ENCODE measurements around the gene TMEFF2.
"Not testable (repeated sequence)": the region's sequence is repeated elsewhere in the genome, so short reads cannot be mapped to it uniquely, and the experiment has no call there.

The TMEFF2 gene

DNA sequence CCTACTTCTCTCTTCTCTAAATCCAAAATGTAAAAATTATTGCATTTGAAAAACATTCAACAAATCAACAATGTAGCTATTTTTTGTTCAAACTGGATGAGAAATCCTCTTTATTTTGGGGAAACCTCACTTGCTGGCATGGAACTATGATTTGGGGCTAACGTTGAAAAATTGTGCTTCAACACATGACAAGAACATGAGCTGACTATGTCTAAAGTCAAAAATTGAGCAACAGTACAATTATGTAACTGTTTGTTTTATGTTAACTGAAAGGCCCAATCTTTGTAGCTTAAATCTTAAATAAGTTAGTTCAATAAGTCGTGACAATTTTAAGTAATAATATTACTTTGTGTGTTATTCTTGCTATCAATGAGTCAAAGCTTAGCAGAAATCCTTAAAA, 67.3 kb downstream of the TMEFF2 start:
- DNase-seq: peak in 2 of 4 experiments; percentile 36 to 51

DNA sequence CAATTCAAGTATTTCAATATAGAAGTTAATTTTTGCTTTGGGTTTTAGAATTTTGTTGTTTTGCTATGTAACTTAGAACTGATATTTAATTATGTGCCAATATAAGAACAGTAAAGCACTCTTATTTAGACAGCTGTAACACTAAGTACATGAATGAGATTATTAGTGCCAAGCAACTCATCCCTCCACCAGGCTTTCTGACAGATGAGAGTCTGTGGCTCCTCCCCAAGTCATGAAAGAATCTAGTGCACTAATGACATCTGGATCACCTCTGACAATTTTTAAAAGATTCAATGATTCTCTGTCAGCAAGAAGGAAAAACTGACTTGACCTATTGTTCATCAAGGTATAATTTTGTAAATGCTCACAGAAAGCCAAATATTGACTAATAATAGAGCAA, 67.8 kb downstream of the TMEFF2 start:
- DNase-seq: no peak

DNA sequence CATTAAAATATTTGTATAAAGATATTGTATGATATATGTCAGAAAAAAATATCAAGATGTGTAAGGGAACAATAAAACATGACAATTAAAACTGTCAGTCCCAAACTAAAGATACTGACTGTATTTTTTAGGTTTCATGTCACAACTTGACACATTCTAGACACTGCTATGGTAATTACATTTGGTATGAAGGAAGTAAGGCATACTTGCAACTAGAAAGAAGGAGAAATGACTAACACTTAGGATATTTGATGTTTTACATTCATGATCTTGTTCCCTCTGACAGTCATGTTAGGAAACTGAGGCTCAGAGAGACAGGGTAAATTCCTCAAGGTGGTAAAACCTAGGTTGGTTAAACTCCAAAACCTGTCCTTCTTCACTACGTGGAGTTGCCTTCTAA, 68.3 kb downstream of the TMEFF2 start:
- no peak for DNase-seq

DNA sequence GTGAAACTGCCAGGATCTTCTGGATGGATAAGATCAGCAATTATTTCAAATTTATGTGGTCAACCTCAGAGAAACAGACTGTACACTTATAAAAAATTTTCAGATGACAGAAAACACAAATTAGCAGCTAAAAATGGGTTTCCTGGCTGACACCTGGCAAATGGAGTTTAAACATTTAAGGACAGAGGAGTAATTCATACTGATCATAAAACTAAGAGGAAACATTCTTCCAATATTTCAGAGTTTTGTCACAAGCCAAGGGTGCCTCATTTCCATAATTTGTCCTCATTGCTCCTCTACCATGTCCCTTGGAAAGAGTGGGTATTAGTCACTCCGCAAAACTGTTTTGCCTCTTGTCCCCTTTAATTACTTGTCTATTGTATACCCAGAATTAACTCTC, 70.2 kb downstream of the TMEFF2 start:
- DNase-seq: no peak

DNA sequence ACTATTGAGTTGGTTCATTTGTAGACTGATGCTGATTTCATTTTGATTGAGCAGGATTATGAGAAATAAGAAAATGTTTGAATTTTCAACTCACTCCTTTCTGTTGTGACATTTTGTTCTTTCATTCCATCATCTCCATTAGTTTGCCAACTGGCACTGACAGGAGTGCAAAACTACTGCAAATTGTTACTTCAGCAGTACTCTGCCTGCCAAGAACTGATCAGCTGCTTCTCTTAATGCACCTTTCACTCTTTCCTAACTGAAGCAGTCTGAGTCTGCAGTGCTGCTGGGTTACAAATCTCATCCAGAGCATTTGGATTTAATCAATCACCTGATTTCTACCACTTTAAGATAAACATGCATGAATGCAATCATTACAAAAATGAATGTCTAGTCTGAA, 70.9 kb downstream of the TMEFF2 start:
- DNase-seq: no peak

DNA sequence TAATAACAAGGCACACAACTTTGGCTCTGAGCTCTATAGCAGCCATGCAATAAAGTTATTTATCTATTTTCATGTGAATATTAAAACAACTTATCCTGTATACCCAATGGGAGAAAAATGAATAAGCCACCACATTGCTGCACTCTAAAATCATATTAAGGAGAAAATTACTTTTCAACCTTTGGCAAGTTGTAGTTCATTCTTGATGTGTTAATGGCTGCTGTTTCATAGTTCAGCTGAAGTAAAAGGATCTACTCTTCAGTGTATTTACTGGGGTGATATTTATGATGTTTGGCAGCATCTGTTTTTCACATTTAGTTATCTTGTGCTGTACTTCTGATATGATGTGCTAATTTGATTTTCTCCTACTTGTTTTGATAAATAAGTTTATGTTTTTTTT, 71.8 kb downstream of the TMEFF2 start:
- no peak for DNase-seq

DNA sequence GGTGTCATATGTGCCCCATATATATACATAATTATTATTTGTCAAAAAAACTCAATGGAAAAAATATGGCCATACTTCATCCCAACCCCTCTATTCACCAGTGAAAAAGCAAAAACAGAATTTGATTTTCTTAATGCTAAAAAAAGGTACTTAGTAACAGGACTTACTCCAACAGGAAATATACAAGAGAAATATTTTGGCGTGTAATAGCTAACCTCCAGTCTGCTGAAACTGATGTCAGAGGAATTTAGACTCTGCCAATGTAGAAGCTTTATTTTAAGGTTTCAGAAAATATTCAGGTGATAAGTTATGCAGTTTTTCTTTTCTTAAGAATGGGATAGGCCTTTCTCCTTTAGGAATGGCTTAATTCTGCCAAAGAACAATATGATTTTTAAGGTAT, 72.6 kb downstream of the TMEFF2 start:
- DNase-seq: no peak

DNA sequence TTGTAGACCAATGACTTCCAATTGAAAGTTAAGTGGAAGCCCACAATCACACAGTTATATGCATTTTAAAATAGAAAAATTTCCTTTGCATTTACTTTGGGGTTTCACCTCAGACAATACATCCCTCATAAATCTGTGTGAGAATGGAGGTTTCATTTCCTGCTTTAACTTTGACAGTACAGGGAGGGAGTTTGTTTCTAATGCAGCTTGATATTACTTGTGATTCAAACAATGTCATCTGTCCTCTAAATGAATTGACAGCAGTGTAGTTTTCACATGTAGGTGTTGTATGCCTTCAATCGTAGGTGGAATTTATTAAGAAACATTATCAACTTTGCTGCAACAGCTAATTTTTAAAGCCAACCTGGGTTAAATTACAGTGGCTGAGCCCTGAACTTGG, 75.2 kb downstream of the TMEFF2 start:
- no peak for DNase-seq

DNA sequence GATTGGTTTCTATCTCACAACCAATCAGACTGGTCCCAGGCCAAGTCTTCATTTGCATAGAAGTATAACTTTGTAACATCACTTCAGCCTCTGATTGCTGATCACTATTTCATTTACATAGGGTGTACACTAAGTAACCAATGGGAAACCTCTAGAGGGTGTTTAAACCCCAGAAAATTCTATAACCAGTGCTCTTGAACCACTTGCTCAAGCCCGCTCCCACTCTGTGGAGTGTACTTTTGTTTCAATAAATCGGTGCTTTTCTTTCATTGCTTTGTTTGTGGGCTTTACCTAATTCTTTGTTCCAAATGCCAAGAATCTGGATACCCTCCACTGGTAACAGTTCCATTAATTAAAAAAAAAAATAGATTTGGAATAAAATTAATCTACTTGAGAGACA, 77.0 kb downstream of the TMEFF2 start:
- no peak for DNase-seq

DNA sequence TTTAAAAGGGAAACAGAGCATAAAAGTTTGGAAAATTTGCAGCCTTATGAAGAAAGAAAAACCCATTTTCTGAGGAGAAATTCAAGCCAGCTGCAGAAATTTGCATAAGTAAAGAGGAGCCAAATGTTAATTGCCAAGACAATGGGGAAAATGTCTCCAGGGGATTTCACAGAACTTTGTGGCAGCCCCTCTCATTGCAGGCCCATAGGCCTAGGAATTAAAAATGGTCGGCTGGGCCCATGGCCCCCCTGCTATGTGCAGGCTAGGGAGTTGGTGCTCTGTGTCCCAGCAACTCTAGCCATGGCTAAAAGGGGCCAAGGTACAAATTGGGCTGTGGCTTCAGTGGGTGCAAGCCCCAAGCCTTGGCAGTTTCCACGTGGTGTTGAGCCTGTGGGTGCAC, 83.2 kb downstream of the TMEFF2 start:
- DNase-seq: not testable (repeated sequence)

DNA sequence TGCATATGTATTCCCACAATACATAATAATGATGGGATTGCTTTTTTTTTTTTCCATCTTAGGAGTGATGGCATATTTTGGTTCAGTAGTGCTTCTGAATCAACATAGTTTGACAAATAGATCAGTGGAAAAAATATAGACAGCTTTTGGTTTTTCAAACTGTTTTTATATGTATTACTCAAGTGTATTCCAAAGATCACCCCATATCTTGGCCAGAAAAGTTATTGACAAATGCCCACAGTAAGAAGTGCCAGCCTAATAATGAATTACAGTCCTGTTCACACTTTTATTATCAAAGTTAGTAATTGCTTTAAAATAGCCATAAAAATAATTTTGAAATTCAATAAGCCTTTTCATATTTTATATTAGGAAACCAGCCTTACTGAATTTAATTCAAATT, 95.0 kb downstream of the TMEFF2 start:
- no peak for DNase-seq

DNA sequence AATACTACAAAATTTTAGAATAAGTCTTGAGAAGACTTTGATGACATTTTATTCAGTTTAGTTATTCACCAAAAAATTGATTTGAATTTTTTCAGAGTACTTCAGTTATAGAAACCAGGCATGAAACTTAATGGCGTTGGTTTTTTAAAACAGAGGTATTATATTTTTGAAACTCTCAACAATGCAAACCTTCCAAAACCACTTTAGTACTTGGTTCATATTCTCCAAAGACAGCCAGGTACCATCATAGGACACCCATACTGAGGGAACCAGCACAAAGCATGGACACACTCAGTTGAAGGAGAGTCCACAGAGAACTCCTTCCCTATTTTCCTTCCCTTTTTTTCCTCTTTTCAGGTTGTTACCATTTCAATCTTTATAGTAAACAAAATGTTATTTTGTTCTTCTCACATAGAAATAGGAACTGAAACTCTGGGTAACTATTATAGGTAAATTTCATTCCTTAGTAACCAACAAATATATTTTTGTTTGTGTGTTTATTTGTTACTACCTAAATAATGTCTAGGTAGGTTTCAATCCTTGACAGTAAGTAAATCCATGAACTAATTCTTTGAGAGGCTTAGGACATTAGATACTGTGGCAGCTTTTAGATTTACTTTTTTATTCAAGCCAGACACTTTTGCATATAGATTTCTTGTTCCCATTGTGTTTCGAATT, 95.8 kb downstream of the TMEFF2 start:
- no peak for DNase-seq

DNA sequence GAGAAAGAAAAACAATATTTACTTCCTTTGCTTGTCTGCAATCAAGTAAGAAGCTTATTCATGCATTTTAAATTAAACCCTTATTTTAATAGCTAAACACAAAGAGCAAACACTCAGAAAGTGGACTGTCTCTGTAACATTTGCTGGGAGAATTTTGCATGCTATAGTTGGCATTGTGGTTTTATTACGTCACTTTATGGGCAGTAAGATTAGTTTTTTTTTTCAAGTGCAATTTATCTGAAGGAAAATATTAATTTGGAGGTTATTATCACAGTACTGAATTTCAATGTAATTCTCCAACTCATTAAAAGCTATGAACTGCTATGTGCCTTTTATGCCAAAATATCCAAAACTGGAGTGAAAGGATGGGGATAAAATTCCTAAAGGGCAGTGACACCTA, 103.3 kb downstream of the TMEFF2 start:
- no peak for DNase-seq

DNA sequence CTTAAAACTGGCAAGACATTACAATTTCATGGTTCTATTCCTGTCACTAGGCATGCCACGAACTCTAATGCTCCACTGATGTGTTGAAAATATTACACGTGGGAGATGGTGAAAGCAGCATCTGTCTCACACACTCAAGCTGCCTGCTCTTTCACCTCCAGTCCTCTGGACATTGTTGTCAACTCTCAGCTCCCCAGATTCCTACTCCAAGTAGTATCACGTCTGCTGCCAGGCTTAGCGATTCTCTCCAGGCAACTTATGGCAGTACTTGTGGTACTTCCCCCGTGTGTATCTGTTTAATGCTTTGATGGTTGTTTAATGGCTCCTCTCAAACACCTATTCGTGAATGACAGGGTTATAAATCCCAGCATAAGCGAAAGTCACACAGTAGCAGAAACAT, 103.8 kb downstream of the TMEFF2 start:
- DNase-seq: no peak

DNA sequence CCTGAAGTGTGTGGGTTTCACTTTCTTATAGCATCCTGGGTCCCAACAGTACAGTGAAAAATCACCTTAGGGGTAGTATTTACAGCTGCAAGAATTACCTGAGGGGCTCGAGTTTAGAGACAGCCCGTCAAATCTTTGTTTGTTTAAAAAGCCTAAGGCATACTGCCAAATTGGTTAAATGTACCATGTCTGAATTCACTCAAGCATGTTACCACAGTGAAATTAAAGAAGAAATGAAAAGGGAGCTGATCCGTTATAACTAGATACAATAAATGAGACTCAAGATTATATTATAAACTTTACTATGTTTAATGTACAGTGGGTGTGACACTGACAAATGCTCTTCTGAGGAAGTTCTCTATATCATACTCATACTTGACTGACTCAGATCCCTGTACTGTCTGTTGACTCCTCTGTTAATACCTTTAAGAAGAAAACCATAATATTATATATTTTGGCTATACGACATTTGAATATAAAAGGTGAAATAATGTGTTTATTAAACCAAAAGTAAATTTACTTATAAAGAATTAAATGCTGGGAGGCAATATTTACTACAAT, 107.3 kb downstream of the TMEFF2 start:
- no peak for DNase-seq

DNA sequence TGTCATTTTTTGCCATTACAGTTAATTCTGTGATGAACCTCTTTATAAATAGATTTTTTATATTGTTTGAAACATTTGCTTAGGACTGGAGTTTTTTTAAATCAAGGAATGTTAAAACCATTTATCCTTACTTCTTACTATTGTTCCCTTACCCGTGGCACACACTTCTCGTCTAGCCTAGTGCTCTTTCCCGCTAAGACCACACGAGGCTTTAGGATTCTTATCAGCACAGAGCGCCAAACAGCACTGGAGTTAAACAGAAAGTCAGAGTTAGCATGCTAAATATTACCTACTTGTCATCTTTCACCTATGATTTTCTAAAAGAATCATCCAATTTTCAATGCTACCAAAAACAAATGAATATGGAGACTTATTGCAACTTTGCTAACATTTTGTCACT, 112.6 kb downstream of the TMEFF2 start:
- DNase-seq: no peak

DNA sequence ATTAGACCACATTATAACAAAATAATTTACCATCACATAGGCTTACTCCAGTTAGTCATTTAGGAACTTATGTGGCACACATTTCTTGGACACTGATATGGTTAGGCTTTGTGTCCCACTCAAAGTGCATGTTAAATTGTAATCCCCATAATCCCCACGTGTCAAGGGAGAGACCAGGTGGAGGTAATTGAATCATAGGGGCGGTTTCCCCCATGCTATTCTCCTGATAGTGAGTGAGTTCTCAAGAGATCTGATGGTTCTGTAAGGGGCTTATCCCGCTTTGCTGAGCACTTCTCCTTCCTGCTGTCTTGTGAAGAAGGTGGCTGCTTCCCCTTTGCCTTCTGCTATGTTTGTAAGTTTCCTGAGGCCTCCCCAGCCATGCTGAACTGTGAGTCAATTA, 114.6 kb downstream of the TMEFF2 start:
- DNase-seq: not testable (repeated sequence)

DNA sequence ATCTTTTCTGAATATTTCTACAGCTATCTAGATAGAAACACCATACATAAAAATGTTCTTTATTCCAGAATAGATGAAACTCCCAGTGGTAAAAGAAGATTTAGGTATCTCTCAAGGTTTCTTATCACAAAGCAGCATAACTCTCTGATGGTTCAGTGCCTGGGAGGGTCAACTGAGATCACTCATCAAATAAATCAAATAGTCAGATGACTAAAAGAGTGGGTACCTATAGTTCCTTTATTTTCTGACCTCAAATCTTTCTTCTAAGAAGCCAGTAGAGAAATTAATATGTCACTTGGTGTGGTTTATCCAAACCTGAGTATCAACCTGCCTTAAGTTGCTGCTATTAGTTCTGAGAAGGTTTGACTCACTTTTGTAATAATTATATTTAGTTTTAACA, 120.9 kb downstream of the TMEFF2 start:
- DNase-seq: no peak

DNA sequence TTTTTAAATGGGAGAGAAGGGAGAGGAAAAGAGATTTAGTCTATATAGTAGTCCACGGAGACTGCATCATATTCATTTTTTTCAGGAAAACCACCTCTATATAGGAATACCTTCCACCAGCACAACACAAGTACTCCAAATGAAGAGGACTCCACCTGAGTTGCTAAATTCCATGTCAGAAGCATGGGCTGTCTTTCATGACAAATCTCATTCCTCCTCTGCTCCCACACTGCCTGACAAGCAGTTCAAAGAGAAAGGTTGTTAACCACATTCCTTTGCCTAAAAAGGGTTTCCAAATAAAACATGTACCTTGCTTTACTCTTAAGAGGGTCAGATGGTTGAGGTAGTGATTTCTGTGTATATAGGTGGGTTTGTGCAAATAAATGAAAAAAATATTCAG, 122.0 kb downstream of the TMEFF2 start:
- DNase-seq: no peak

DNA sequence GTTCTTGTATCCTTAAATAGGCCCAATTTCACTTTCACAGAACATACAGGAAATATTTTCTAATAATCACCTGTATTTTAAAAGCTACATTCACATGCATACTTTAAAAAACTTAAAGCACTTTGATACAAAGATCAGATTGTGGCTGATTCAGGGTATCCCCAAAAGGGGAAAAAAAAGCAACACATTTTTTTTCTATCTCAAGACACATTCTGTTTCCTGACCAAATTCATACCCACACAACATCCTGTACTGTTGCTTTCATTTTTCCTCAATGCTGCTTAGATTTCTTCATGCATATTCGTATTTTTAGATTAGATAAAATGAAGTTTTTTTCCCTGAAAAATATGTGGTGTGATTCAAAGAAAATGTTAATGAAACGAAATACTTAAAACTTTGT, 122.5 kb downstream of the TMEFF2 start:
- no peak for DNase-seq

DNA sequence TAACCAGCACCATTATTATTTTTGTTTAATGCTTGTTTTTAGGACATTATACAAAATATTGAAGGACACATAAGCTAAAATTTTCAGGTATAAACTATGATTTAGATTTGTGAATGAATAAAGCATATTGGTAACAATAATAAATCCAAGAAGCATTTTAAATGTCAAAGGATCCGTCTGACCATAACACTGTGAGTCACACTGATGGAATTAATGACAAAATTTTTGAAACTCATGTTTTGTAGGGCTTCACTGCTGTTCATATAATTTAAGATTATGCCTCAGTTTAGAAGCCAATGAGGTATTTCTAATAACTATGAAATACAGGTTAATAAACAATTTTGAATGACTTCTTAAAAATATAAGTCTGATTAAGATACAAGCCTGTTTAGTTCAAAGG, 124.6 kb downstream of the TMEFF2 start:
- DNase-seq: no peak

DNA sequence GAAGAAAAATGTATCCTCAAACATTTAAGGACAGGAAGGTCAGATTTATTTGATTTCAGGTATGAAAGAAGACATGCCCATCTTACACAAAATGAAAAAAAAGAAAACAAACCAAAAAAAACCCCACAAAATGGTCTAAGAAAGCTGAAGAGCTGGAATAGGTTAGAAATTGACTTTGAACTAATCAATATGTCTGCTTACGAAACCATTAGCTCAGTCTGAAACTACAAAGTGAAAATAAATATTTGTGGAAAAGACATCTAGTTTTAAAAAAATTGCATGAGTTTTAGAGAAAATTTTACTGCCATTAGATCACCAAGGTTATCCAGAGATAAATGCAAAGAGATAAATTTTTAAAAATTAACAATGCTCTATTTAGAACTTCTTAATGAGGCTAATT, 125.3 kb downstream of the TMEFF2 start:
- DNase-seq: no peak

DNA sequence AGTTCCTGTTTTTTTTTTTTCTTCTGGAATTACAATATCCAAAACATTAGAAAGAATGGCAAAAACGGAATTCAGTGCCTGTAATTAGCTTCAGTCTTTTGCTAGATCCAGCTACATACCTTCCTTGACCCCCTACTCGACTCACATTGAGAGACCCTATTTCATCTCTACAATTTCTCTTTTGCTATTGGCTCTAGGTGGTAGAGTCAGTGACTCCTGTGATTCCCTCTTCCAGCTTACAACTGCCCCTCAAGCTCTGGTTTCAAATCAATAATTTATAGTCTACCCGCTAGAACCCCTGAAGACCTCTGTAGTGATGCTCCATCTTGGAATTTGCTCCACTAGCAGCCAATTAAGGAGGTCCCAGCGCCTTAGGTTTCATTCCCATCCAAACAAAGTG, 125.8 kb downstream of the TMEFF2 start:
- DNase-seq: no peak

DNA sequence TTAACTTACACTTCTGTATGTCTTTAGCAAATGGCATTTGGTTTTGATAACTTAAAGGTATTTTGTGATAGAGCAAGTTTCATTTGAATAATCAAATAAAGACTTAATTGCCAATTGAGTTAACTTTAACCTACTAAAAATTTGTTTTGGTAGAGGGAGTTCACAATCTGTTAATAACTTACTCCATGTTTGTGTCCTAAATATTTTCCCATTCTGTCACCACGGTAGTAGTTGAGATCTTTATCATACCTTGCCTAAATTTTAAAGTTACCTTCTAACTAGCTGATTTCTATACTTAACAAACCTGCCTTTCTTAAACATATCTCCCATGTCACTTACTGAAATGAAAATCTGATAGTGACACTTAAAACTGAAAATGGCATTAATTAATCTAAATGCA, 127.1 kb downstream of the TMEFF2 start:
- DNase-seq: no peak

DNA sequence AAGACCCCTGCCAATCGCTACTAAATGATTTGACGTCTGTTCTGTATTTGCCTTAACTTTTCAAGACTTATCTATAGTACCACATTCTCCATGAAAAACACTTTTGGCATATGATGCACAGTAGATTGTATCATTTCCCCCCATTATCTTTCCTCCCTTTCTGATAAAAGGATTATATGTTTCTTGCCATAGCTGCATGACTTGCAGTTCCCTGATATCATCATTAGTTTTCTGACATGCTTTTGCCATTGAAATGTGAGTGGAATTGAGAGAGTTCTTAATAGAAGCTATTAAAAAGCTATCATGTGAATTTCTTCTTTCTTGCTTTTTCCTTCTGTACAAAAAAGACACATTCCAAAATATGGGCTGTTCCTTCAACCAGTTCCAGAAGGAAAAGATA, 130.3 kb downstream of the TMEFF2 start:
- DNase-seq: no peak
